ENCODE measurements around the gene HOXB3.

Gene HOXB3

GRCh38 chr17:48567209-48567608 lies 22.8 kb downstream of the HOXB3 start:
- no peak for DNase-seq

GRCh38 chr17:48566717-48567116 lies 23.3 kb downstream of the HOXB3 start:
- DNase-seq = no peak

GRCh38 chr17:48565925-48566710 lies 23.9 kb downstream of the HOXB3 start:
- no peak for DNase-seq

- DNase-seq = no peak
These were observed 25.0 kb downstream of the HOXB3 start for GRCh38 chr17:48565022-48565554.

- no peak for DNase-seq
These were observed 25.6 kb downstream of the HOXB3 start for GRCh38 chr17:48564188-48565021.

GRCh38 chr17:48563867-48564187 lies 26.2 kb downstream of the HOXB3 start:
- no peak for DNase-seq

GRCh38 chr17:48563385-48563838 lies 26.6 kb downstream of the HOXB3 start:
- DNase-seq = no peak

GRCh38 chr17:48562934-48563333 lies 27.1 kb downstream of the HOXB3 start:
- DNase-seq = no peak

- no peak for DNase-seq
These were observed 27.9 kb downstream of the HOXB3 start for GRCh38 chr17:48561884-48562810.

GRCh38 chr17:48559840-48560817 lies 29.9 kb downstream of the HOXB3 start:
- no peak for DNase-seq

GRCh38 chr17:48559122-48559839 lies 30.8 kb downstream of the HOXB3 start:
- no peak for DNase-seq

GRCh38 chr17:48558831-48559121 lies 31.3 kb downstream of the HOXB3 start:
- DNase-seq = no peak

GRCh38 chr17:48558057-48558830 lies 31.8 kb downstream of the HOXB3 start:
- DNase-seq = no peak

GRCh38 chr17:48556576-48557401 lies 33.3 kb downstream of the HOXB3 start:
- no peak for DNase-seq

GRCh38 chr17:48556229-48556575 lies 33.8 kb downstream of the HOXB3 start:
- DNase-seq = no peak

GRCh38 chr17:48555258-48556228 lies 34.5 kb downstream of the HOXB3 start:
- no peak for DNase-seq

GRCh38 chr17:48554412-48555257 lies 35.4 kb downstream of the HOXB3 start:
- DNase-seq = no peak
